ENCODE data around the gene ENGASE. TPM values are rescaled to one million over a fixed set of nuclear protein-coding genes. Genes with fewer than 3 reads are reported as not detected.

The ENGASE gene
- total RNA-seq, 1 experiment from 2014 or later, result 58.0 TPM

DNA sequence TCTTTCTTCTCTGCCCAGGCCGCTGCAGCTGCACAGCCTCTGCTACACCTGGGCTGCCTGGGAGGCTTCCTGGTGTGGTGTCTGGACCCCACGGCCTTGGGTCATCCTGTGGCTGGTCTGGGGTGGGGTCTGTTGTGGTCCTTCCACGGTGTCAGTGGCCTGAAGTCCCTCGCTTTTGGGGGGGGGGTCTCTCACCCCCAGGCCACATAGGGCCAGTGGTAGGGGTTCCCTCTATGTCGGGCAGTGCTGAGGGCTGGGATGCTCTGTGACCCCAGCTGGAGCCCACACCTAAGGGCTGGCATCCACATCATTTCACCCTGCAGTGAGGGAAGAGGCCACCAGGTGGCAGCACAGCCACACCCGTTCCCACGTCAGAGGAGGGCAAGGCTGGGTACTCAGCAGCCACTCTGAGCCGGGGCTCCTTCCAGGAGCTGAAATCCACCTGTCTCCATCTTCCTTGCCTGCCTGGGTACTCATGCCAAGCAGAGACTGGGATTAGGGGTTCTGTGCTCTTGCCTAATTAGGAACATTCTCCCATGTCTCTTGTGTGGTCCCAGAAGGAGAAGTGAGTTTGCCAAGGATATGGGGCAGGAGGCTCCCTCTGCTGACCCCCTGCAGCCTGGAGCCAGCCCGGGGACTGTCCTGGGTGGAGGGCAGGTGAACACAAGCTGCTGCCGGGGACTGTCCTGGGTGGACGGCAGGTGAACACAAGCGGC is 13.0 kb downstream of the ENGASE start:
- intact Hi-C loops (cut with micrococcal nuclease; ENCODE audit: unreplicated experiment), result loop anchor here (2.0 kb wide), 1 partner anchor 307 kb away; no protein-coding TSS in a partner anchor
- no TSS peak for BruUV-seq (replicated peaks)
- CTCF ChIA-PET, result interaction anchor here (0.5 to 4.0 kb wide), 6 partner anchors 13 to 313 kb away, joined by 3 to 29 read pairs (median 6); partner anchors contain the start of gene ENGASE
- H3K27me3 Mint-ChIP-seq (ENCODE audit: unreplicated experiment), result peaks cover 9% of the 10 kb centered on the region
- no peak overlapping the region for H3K4me3 Mint-ChIP-seq (ENCODE audit: low read depth, unreplicated experiment)
- peaks cover 28% of the 10 kb centered on the region for H3K36me3 Mint-ChIP-seq (ENCODE audit: insufficient read depth, unreplicated experiment)
- no peaks in the 10 kb centered on the region for H3K9me3 Mint-ChIP-seq (ENCODE audit: low read depth, unreplicated experiment)
- H3K4me1 Mint-ChIP-seq (ENCODE audit: low read depth, unreplicated experiment), result no peaks in the 10 kb centered on the region
- TF ChIP-seq, protein P1, sequence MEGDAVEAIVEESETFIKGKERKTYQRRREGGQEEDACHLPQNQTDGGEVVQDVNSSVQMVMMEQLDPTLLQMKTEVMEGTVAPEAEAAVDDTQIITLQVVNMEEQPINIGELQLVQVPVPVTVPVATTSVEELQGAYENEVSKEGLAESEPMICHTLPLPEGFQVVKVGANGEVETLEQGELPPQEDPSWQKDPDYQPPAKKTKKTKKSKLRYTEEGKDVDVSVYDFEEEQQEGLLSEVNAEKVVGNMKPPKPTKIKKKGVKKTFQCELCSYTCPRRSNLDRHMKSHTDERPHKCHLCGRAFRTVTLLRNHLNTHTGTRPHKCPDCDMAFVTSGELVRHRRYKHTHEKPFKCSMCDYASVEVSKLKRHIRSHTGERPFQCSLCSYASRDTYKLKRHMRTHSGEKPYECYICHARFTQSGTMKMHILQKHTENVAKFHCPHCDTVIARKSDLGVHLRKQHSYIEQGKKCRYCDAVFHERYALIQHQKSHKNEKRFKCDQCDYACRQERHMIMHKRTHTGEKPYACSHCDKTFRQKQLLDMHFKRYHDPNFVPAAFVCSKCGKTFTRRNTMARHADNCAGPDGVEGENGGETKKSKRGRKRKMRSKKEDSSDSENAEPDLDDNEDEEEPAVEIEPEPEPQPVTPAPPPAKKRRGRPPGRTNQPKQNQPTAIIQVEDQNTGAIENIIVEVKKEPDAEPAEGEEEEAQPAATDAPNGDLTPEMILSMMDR (IDR thresholded peaks at IDR 0.05; ENCODE audit: unreplicated experiment), result peak; percentile 90
- H3K27ac Mint-ChIP-seq (ENCODE audit: unreplicated experiment), result no peak overlapping the region
- DNase-seq, result peak; percentile 84

DNA sequence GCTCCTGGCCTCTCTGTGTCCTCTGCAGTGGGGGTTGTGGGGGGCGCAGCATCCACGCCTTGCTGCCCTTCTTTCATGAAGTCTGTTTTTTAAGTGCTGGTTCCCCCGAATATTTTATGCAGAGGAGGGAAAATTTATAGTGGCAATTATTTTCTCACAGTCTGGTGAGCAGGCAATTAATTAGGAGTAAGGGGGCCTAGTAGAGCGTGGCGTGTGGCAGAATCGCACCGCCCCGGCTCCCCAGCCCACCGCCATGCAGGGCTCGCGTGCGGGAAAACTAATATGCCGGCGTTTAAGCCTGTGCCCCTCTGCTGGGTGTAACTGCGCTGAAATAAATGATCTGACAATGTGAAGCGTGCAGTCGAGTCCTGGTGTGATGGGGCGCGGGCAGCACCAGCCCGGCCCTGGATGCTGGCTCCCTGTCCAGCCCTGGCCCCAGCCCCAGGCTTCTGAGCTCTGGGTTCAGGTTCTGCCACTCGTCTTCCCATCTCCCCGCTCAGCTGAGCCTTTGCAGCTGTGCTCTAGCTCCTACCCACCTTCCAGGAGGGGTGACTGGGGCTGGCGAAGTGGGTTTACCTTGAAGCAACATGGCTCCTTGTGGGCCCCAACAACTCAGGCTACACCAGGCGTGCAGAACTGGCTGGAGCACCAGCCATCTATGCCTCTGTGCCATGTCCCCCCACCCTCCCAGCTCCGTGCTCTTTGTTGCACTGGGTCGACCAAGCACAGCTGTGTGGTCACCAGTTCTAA is 13.8 kb downstream of the ENGASE start:
- Mint-ChIP-seq H3K36me3 (ENCODE audit: insufficient read depth, unreplicated experiment) (peaks cover 28% of the 10 kb centered on the region), H3K9me3 (ENCODE audit: low read depth, unreplicated experiment) (no peaks in the 10 kb centered on the region), H3K4me1 (ENCODE audit: low read depth, unreplicated experiment) (no peaks in the 10 kb centered on the region), H3K27ac (ENCODE audit: unreplicated experiment) (no peak overlapping the region), H3K27me3 (ENCODE audit: unreplicated experiment) (peaks cover 18% of the 10 kb centered on the region), H3K4me3 (ENCODE audit: low read depth, unreplicated experiment) (no peak overlapping the region)
- TF ChIP-seq, protein P1 (IDR thresholded peaks at IDR 0.05; ENCODE audit: unreplicated experiment), result no peak
- intact Hi-C loops (cut with micrococcal nuclease; ENCODE audit: unreplicated experiment), result no loop called here
- no TSS peak for BruUV-seq (replicated peaks)
- DNase-seq, result no peak
- CTCF ChIA-PET, result interaction anchor here (0.5 to 4.0 kb wide), 6 partner anchors 14 to 313 kb away, joined by 3 to 29 read pairs (median 6); partner anchors contain the start of gene ENGASE

DNA sequence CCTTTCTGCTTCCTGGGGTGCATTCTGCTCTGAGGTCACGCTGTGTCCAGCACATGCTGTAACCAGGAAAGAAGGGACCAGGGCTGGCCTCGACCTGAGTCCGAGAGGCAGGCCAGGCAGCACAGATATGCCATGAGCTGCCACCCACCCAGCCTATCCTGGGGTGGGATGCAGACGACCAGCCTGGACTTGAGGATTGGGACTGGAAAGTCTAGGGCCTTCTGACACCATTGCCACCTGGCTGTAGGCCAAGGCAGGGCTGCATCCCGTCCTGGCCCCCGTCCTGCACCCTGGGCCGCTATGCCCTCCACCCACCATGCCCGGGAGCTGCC is 14.3 kb downstream of the ENGASE start:
- Mint-ChIP-seq H3K27me3 (ENCODE audit: unreplicated experiment) (peaks cover 23% of the 10 kb centered on the region), H3K4me3 (ENCODE audit: low read depth, unreplicated experiment) (no peak overlapping the region), H3K27ac (ENCODE audit: unreplicated experiment) (no peak overlapping the region), H3K4me1 (ENCODE audit: low read depth, unreplicated experiment) (no peaks in the 10 kb centered on the region), H3K36me3 (ENCODE audit: insufficient read depth, unreplicated experiment) (peaks cover 28% of the 10 kb centered on the region), H3K9me3 (ENCODE audit: low read depth, unreplicated experiment) (no peaks in the 10 kb centered on the region)
- no TSS peak for BruUV-seq (replicated peaks)
- no peak for DNase-seq
- CTCF ChIA-PET, result interaction anchor here (4.0 kb wide), 1 partner anchor 304 kb away, joined by 29 read pairs; no protein-coding TSS in a partner anchor
- intact Hi-C loops (cut with micrococcal nuclease; ENCODE audit: unreplicated experiment), result no loop called here
- TF ChIP-seq, protein P1 (IDR thresholded peaks at IDR 0.05; ENCODE audit: unreplicated experiment), result no peak

DNA sequence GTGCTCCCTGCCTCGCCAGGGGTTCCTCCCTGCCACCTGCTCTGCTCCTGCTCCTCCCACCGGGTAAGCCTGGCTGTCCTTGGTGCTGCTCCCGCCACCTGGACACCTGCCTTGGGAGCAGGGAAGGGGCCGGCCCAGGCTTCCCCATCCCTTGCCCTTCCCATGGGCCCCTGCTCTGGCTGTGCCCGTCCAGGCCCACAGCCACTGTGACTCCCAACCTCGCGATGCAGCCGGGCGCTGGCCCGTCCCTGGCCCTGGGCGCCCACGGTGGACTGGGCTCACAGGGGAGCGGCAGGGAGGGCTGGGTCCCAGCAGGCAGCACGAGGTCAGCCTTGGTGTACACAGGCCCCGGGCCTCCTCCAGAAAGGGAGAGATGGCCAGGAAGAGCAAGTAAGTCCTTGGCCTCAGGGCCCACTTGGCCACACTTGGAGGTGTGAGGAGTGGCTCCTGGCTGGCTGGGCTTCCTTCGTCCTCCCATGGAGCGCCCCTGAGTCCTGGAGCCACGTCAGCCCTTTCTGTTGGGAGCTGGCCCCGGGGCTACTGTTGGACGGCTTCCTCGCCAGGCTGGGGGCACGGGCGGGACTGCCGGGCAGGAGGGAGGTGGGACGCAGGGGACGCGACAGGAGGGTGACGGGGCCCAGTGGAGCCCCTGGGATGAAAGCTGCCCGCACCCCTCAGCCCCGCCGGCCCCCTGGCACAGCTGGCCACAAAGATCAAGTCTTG is 15.3 kb downstream of the ENGASE start:
- TF ChIP-seq, protein P1 (IDR thresholded peaks at IDR 0.05; ENCODE audit: unreplicated experiment), result no peak
- peaks cover 32% of the 10 kb centered on the region for H3K27me3 Mint-ChIP-seq (ENCODE audit: unreplicated experiment)
- H3K27ac Mint-ChIP-seq (ENCODE audit: unreplicated experiment), result no peak overlapping the region
- no TSS peak for BruUV-seq (replicated peaks)
- no peak overlapping the region for H3K4me3 Mint-ChIP-seq (ENCODE audit: low read depth, unreplicated experiment)
- intact Hi-C loops (cut with micrococcal nuclease; ENCODE audit: unreplicated experiment), result no loop called here
- no peak for DNase-seq
- CTCF ChIA-PET, result interaction anchor here (0.6 to 1.2 kb wide), 2 partner anchors 180 to 304 kb away, joined by 3 read pairs; no protein-coding TSS in a partner anchor
- no peaks in the 10 kb centered on the region for H3K9me3 Mint-ChIP-seq (ENCODE audit: low read depth, unreplicated experiment)
- no peaks in the 10 kb centered on the region for H3K4me1 Mint-ChIP-seq (ENCODE audit: low read depth, unreplicated experiment)
- peaks cover 23% of the 10 kb centered on the region for H3K36me3 Mint-ChIP-seq (ENCODE audit: insufficient read depth, unreplicated experiment)
